Ishikawa (cell line): ENCODE measurements around the gene ASCC1.

ENCODE experiments used
- CREB1 ChIP-seq: IDR thresholded peaks from 2 replicates; pipeline ENCODE4 v1.6.1; 2012; ENCODE audit warnings: low read depth
- EP300 ChIP-seq: IDR thresholded peaks from 2 replicates; pipeline ENCODE4 v1.6.1; 2012; ENCODE audit warnings: borderline replicate concordance
- RAD21 ChIP-seq: IDR thresholded peaks from 2 replicates; pipeline ENCODE4 v1.6.1; 2012; ENCODE audit warnings: low read depth
- REST ChIP-seq: IDR thresholded peaks from 2 replicates; pipeline ENCODE4 v1.6.1; 2012; ENCODE audit warnings: low read depth, mild to moderate bottlenecking
- TAF1 ChIP-seq: IDR thresholded peaks from 2 replicates; pipeline ENCODE4 v1.6.1; 2012; ENCODE audit warnings: low read depth, mild to moderate bottlenecking
- TEAD4 ChIP-seq: IDR thresholded peaks from 2 replicates; pipeline ENCODE4 v1.6.1; 2012
- USF1 ChIP-seq: IDR thresholded peaks from 2 replicates; pipeline ENCODE4 v1.6.1; 2012
- YY1 ChIP-seq: IDR thresholded peaks from 2 replicates; pipeline ENCODE4 v1.6.1; 2012; ENCODE audit warnings: low read depth
- ZBTB7A ChIP-seq: IDR thresholded peaks from 2 replicates; pipeline ENCODE4 v1.6.1; 2012; ENCODE audit warnings: low read depth

- TF ChIP-seq EP300: no peak; the same call in 1 of the 2 replicates
- no peak for TF ChIP-seq RAD21
- no peak for TF ChIP-seq REST
- TF ChIP-seq CREB1: no peak
- peak; percentile 39; the same call in 1 of the 2 replicates for TF ChIP-seq TEAD4
- no peak for TF ChIP-seq YY1
- TF ChIP-seq ZBTB7A: no peak
- no peak for TF ChIP-seq TAF1
- TF ChIP-seq USF1: no peak
Measured at GRCh38 chr10:72081772-72082590, 134.1 kb downstream of the ASCC1 start.
